HCT116 (cell line): ENCODE data around the gene PNPLA5. TPM values are rescaled to one million over a fixed set of nuclear protein-coding genes. Genes with fewer than 3 reads are reported as not detected.

Experiments
- ATAC-seq: fragments of 200-7000 bp; cut with Tn5 transposase; 2 replicates; pipeline ENCODE4 v1.9.1; 2020; ENCODE audit warnings: mild to moderate bottlenecking, moderate library complexity
- BruUV-seq: library from RNA; stranded (reverse); fragments of 400-500 nt; replicated peaks from 2 replicates; lab custom pipeline; 2021; lab: Mats Ljungman, UMichigan
- CTCF ChIA-PET: fragments of 300-600 bp; sonication (Branson Sonifier 250); formaldehyde crosslinking; loops from one replicate; lab custom pipeline; 2021; ENCODE audit warnings: antibody characterized with exemption; lab: Charles Lee
- POLR2A ChIA-PET: fragments of 300-600, 350-600 bp; sonication (Branson Sonifier 250); formaldehyde crosslinking; loops from one replicate; lab custom pipeline; 2021; ENCODE audit warnings: antibody characterized with exemption; lab: Charles Lee
- RAD21 ChIA-PET, 2 experiments: fragments of 300-600 bp; sonication (Branson Sonifier 250); formaldehyde crosslinking; loops; one replicate each; lab custom pipeline; 2023; ENCODE audit warnings: low total read pairs in 2 of 2; ENCODE audit not compliant: uncharacterized antibody in 2 of 2, unreplicated experiment in 2 of 2, low non-redundant PET in 1 of 2; lab: Charles Lee
- DNase-seq: peaks from one replicate; pipeline ENCODE4 v3.0.0-alpha.2; 2010; ENCODE audit warnings: low read depth, low spot score
- H2AFZ ChIP-seq: fragments of 200-600 bp; shearing (Covaris generic), sonication (generic); 2 replicates; pipeline ENCODE4 v1.6.1; 2017; ENCODE audit warnings: low read depth, mixed run types, mixed read lengths, antibody characterized with exemption, low read length; ENCODE audit not compliant: poor library complexity, severe bottlenecking
- H3K27ac ChIP-seq: 2 replicates; pipeline ENCODE4 v1.5.1; 2012; ENCODE audit warnings: low read depth, low read length
- H3K27me3 ChIP-seq: fragments of 200-600 bp; sonication (generic); 2 replicates; pipeline ENCODE4 v1.6.1; 2016; ENCODE audit warnings: mixed run types, low read length, mixed read lengths; ENCODE audit not compliant: insufficient read depth
- H3K36me3 ChIP-seq, 2 experiments: fragments of 200-500 bp in 1 of 2; fragments of 200-600 bp in 1 of 2; sonication (Bioruptor generic) in 1 of 2; sonication (generic) in 1 of 2; 2 replicates each; pipeline versions ENCODE4 v1.5.1 to v1.6.1; 2014 to 2016; ENCODE audit warnings: low read length in 2 of 2, inconsistent platforms in 1 of 2, mixed read lengths in 1 of 2, mixed run types in 1 of 2; ENCODE audit not compliant: insufficient read depth in 2 of 2, control insufficient read depth in 1 of 2
- H3K4me1 ChIP-seq, 2 experiments: fragments of 200-600 bp in 1 of 2; sonication (generic) in 1 of 2; 2 replicates each; pipeline versions ENCODE4 v1.5.1 to v1.6.1; 2012 to 2017; ENCODE audit warnings: low read length in 2 of 2, inconsistent platforms in 1 of 2, mild to moderate bottlenecking in 1 of 2, mixed read lengths in 1 of 2, mixed run types in 1 of 2, moderate library complexity in 1 of 2; ENCODE audit not compliant: insufficient read depth in 2 of 2, control insufficient read depth in 1 of 2
- H3K4me2 ChIP-seq: fragments of 200-600 bp; sonication (generic); 2 replicates; pipeline ENCODE4 v1.6.1; 2017; ENCODE audit warnings: mixed run types, low read length, mixed read lengths
- H3K4me3 ChIP-seq, 2 experiments: fragments of 200-600 bp in 1 of 2; sonication (generic) in 1 of 2; replicated peaks in 1 of 2; 2 replicates each; pipeline ENCODE4 v1.5.1; 2011 to 2016; ENCODE audit warnings: low read length in 2 of 2, control low read depth in 1 of 2, low read depth in 1 of 2, mild to moderate bottlenecking in 1 of 2, mixed read lengths in 1 of 2, mixed run types in 1 of 2
- H3K79me2 ChIP-seq: fragments of 200-600 bp; sonication (generic); 2 replicates; pipeline ENCODE4 v1.6.1; 2017; ENCODE audit warnings: mild to moderate bottlenecking, mixed run types, low read length, moderate library complexity, mixed read lengths; ENCODE audit not compliant: insufficient read depth
- H3K9ac ChIP-seq: fragments of 200-600 bp; sonication (generic); 2 replicates; pipeline ENCODE4 v1.6.1; 2016; ENCODE audit warnings: low read length, mixed read lengths
- H3K9me2 ChIP-seq: fragments of 200-600 bp; sonication (generic), shearing (Covaris generic); 2 replicates; pipeline ENCODE4 v1.6.1; 2017; ENCODE audit warnings: mixed run types, mild to moderate bottlenecking, moderate library complexity; ENCODE audit not compliant: insufficient read depth
- H3K9me3 ChIP-seq, 2 experiments: fragments of 200-500 bp in 1 of 2; fragments of 200-600 bp in 1 of 2; sonication (Bioruptor generic) in 1 of 2; sonication (generic) in 1 of 2; 2 replicates each; pipeline ENCODE4 v1.6.1; 2014 to 2017; ENCODE audit warnings: low read length in 2 of 2, mixed read lengths in 2 of 2, inconsistent platforms in 1 of 2, low read depth in 1 of 2, mild to moderate bottlenecking in 1 of 2, mixed run types in 1 of 2, moderate library complexity in 1 of 2; ENCODE audit not compliant: control insufficient read depth in 1 of 2, insufficient read depth in 1 of 2
- H4K20me1 ChIP-seq: fragments of 200-600 bp; sonication (generic), shearing (Covaris generic); 2 replicates; pipeline ENCODE4 v1.6.1; 2017; ENCODE audit warnings: mixed run types, mild to moderate bottlenecking, moderate library complexity; ENCODE audit not compliant: insufficient read depth
- ATF3 ChIP-seq: IDR thresholded peaks from 2 replicates; pipeline ENCODE4 v1.6.1; 2012
- CBX3 ChIP-seq: IDR thresholded peaks from 2 replicates; pipeline ENCODE4 v1.6.1; 2012; ENCODE audit warnings: low read depth
- EGR1 ChIP-seq: IDR thresholded peaks from 2 replicates; pipeline ENCODE4 v1.6.1; 2012; ENCODE audit warnings: low read depth
- ELF1 ChIP-seq: IDR thresholded peaks from 2 replicates; pipeline ENCODE4 v1.6.1; 2012; ENCODE audit warnings: low read depth, borderline replicate concordance
- EZH2phosphoT487 ChIP-seq: fragments of 200-600 bp; IDR thresholded peaks from 2 replicates; pipeline ENCODE4 v1.6.1; 2018; ENCODE audit warnings: antibody characterized with exemption, borderline replicate concordance
- FOSL1 ChIP-seq: IDR thresholded peaks from 2 replicates; pipeline ENCODE4 v1.6.1; 2012; ENCODE audit warnings: low read depth
- JUND ChIP-seq: IDR thresholded peaks from 2 replicates; pipeline ENCODE4 v1.6.1; 2012
- POLR2A ChIP-seq: IDR thresholded peaks from 2 replicates; pipeline ENCODE4 v1.7.0; 2011; ENCODE audit warnings: borderline replicate concordance; ENCODE audit not compliant: insufficient read depth, insufficient read length; ENCODE audit errors: extremely low read depth
- POLR2AphosphoS5 ChIP-seq: IDR thresholded peaks from 2 replicates; pipeline ENCODE4 v1.6.1; 2011; ENCODE audit warnings: mild to moderate bottlenecking, low read depth, low read length, moderate library complexity
- RAD21 ChIP-seq: IDR thresholded peaks from 2 replicates; pipeline ENCODE4 v1.6.1; 2012; ENCODE audit warnings: low read depth, mild to moderate bottlenecking
- SIN3A ChIP-seq: IDR thresholded peaks from 2 replicates; pipeline ENCODE4 v1.6.1; 2012; ENCODE audit warnings: low read depth
- SP1 ChIP-seq: IDR thresholded peaks from 2 replicates; pipeline ENCODE4 v1.6.1; 2012; ENCODE audit warnings: low read depth
- SRF ChIP-seq: IDR thresholded peaks from 2 replicates; pipeline ENCODE4 v1.6.1; 2012; ENCODE audit warnings: low read depth
- TCF7L2 ChIP-seq: IDR thresholded peaks from 2 replicates; pipeline ENCODE4 v1.7.0; 2011; ENCODE audit warnings: borderline replicate concordance, inconsistent platforms; ENCODE audit not compliant: insufficient read depth, insufficient read length; ENCODE audit errors: extremely low read depth
- ZBTB33 ChIP-seq: IDR thresholded peaks from 2 replicates; pipeline ENCODE4 v1.6.1; 2011; ENCODE audit warnings: mild to moderate bottlenecking, low read length, moderate library complexity; ENCODE audit not compliant: insufficient replicate concordance; ENCODE audit errors: extremely low read depth
- ZFX ChIP-seq: fragments of 450-650 bp; IDR thresholded peaks from 2 replicates; pipeline ENCODE4 v1.6.1; 2017
- ZNF274 ChIP-seq: fragments of 200-500 bp; sonication (Bioruptor generic); IDR thresholded peaks from 2 replicates; pipeline ENCODE4 v1.6.1; 2014; ENCODE audit warnings: mild to moderate bottlenecking, low read depth, low read length, inconsistent platforms
- intact Hi-C: fragments of 100-400 bp; cut with micrococcal nuclease; formaldehyde crosslinking; loops from 2 replicates; pipeline ENCODE4 v1.10.0; 2022
- total RNA-seq: library from RNA; stranded (reverse); gene quantifications from one replicate; pipeline ENCODE4 v1.2.1, GENCODE V29; 2021; ENCODE audit not compliant: unreplicated experiment
- TF ChIP-seq, protein P1 (sequence below): IDR thresholded peaks from 2 replicates; pipeline ENCODE4 v1.6.1; 2012; ENCODE audit warnings: low read depth

Gene PNPLA5
- total RNA-seq, 1 experiment from 2014 or later = 2.9 TPM

GRCh38 chr22:43928908-43929307 is 37.1 kb upstream of the PNPLA5 start (continued):
- TF ChIP-seq, protein P1, sequence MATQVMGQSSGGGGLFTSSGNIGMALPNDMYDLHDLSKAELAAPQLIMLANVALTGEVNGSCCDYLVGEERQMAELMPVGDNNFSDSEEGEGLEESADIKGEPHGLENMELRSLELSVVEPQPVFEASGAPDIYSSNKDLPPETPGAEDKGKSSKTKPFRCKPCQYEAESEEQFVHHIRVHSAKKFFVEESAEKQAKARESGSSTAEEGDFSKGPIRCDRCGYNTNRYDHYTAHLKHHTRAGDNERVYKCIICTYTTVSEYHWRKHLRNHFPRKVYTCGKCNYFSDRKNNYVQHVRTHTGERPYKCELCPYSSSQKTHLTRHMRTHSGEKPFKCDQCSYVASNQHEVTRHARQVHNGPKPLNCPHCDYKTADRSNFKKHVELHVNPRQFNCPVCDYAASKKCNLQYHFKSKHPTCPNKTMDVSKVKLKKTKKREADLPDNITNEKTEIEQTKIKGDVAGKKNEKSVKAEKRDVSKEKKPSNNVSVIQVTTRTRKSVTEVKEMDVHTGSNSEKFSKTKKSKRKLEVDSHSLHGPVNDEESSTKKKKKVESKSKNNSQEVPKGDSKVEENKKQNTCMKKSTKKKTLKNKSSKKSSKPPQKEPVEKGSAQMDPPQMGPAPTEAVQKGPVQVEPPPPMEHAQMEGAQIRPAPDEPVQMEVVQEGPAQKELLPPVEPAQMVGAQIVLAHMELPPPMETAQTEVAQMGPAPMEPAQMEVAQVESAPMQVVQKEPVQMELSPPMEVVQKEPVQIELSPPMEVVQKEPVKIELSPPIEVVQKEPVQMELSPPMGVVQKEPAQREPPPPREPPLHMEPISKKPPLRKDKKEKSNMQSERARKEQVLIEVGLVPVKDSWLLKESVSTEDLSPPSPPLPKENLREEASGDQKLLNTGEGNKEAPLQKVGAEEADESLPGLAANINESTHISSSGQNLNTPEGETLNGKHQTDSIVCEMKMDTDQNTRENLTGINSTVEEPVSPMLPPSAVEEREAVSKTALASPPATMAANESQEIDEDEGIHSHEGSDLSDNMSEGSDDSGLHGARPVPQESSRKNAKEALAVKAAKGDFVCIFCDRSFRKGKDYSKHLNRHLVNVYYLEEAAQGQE = no peak
- TF ChIP-seq SRF (no peak), ZNF274 (no peak), EGR1 (no peak), FOSL1 (no peak), JUND (no peak), CBX3 (no peak), SP1 (no peak), ZFX (no peak), SIN3A (no peak), TCF7L2 (no peak), ELF1 (no peak), POLR2A (no peak)

- H3K27ac ChIP-seq = no peak overlapping the region
- POLR2A ChIA-PET = no interaction called here
- no peaks in the 10 kb centered on the region for H3K27me3 ChIP-seq
- ATAC-seq (no peak), DNase-seq (no peak)
- RAD21 ChIA-PET = no interaction called here
- peaks cover 14 to 17% of the 10 kb centered on the region in 2 experiments for H3K4me1 ChIP-seq
- H3K36me3 ChIP-seq = peaks cover 0 to 11% of the 10 kb centered on the region in 2 experiments; a peak in 2 of 4 replicates
- H2AFZ ChIP-seq = no peak overlapping the region
- H3K9me2 ChIP-seq = no peaks in the 10 kb centered on the region
- no peaks in the 10 kb centered on the region for H3K79me2 ChIP-seq
- no TSS peak for BruUV-seq
- CTCF ChIA-PET = no interaction called here
- H3K9ac ChIP-seq = no peak overlapping the region
- intact Hi-C loops = no loop called here
- no peak overlapping the region for H3K4me2 ChIP-seq
- H3K4me3 ChIP-seq = no peak overlapping the region
- H3K9me3 ChIP-seq = no peaks in the 10 kb centered on the region
- no peaks in the 10 kb centered on the region for H4K20me1 ChIP-seq
- no peak for TF ChIP-seq ZBTB33
- TF ChIP-seq SP1 = no peak
- TF ChIP-seq ATF3 = no peak
- no peak for TF ChIP-seq POLR2A
- TF ChIP-seq, protein P1 = no peak
- no peak for TF ChIP-seq POLR2AphosphoS5
- TF ChIP-seq RAD21 = no peak
- no peak for TF ChIP-seq ZNF274
- no peak for TF ChIP-seq EZH2phosphoT487
Measured at GRCh38 chr22:43928468-43928867, 36.7 kb upstream of the PNPLA5 start.
